ENCODE measurements around the gene PDE6G. TPM values are rescaled to one million over a fixed set of nuclear protein-coding genes. Genes with fewer than 3 reads are reported as not detected.

The PDE6G gene
- total and polyA plus RNA-seq, 2 of the 13 experiments (the other 11 are each of a cell fraction or from before 2014, with no cell fraction given): 1.4 to 6.7 TPM

DNA sequence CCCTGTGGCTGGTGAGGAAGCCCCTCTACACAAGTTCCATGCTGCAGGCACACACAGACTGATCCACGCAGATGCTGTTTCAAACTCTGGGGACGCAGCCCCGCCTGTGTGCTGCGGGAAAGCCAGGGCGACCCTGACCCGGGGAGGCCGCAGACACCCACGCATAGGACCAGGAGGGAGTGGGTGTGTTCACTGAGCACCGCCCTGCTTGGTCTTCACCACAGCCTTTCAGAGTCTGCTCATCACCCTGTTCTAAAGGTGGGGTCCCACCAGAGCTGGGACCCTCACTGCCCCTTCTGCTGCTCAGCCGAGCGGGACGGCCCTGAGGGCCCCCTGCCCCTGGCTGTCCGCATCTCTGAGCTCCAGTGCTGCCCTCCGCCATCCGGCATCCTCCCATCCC, 11.8 kb downstream of the PDE6G start:
- no peaks in the 10 kb centered on the region for H3K36me3 ChIP-seq (replicated peaks in 1 of 2; ENCODE audit: control insufficient read depth in 1 of 2, insufficient read depth in 2 of 2, low read length in 2 of 2)
- no peak overlapping the region for H3K4me3 ChIP-seq (replicated peaks in 1 of 3; ENCODE audit: insufficient read depth in 1 of 3, low read depth in 2 of 3, low read length in 3 of 3)
- ChIA-PET POLR2A (no interaction called here), CTCF (ENCODE audit: low intra/inter-chr PET ratio, low total read pairs) (no interaction called here)
- ATAC-seq: peak; percentile 40
- no peak for DNase-seq (ENCODE audit: low spot score)
- peaks cover 6% of the 10 kb centered on the region; the same call in 1 of the 2 replicates for H3K9me3 ChIP-seq (ENCODE audit: low read length)
- in situ Hi-C loops (cut with HindIII; ENCODE audit: extremely low pct_ligation_motif_present, low pct_unique_long_range_greater_than_20kb): no loop called here
- TF ChIP-seq HNRNPLL (IDR thresholded peaks at IDR 0.05; ENCODE audit: low read depth, low read length, poor library complexity, severe bottlenecking) (peak; percentile 9), KAT2B (IDR thresholded peaks at IDR 0.05; ENCODE audit: borderline replicate concordance, low read depth, low read length) (no peak)
- intact Hi-C loops (cut with micrococcal nuclease; ENCODE audit: unreplicated experiment): no loop called here
- no peaks in the 10 kb centered on the region for H3K79me2 ChIP-seq (ENCODE audit: insufficient read depth, low read length)
- H3K9ac ChIP-seq (ENCODE audit: insufficient read depth, low read depth, low read length): no peak overlapping the region
- 68% methylated on average over 9 of the region's 15 CpGs for WGBS (ENCODE audit: low lambda C conversion rate)
- no peak overlapping the region for H3K27ac ChIP-seq (ENCODE audit: extremely low read length, insufficient read depth, low read length)
- no peaks in the 10 kb centered on the region for H3K4me1 ChIP-seq (ENCODE audit: insufficient read depth, low read length)
- FAIRE-seq: no peak
- 0 out of 5 replicates have a peak, but pooled peaks cover 0 to 13% of the 10 kb centered on the region in 2 experiments for H3K27me3 ChIP-seq (ENCODE audit: control insufficient read depth in 1 of 2, insufficient read depth in 2 of 2, low read length in 2 of 2)
- no peaks in the 10 kb centered on the region for H4K20me1 ChIP-seq (ENCODE audit: insufficient read depth, low read length)
- no TSS peak for BruUV-seq (replicated peaks)
- no peak overlapping the region for H3K4me2 ChIP-seq (ENCODE audit: low read depth, low read length)
- H2AFZ ChIP-seq (ENCODE audit: low read length): no peak overlapping the region

DNA sequence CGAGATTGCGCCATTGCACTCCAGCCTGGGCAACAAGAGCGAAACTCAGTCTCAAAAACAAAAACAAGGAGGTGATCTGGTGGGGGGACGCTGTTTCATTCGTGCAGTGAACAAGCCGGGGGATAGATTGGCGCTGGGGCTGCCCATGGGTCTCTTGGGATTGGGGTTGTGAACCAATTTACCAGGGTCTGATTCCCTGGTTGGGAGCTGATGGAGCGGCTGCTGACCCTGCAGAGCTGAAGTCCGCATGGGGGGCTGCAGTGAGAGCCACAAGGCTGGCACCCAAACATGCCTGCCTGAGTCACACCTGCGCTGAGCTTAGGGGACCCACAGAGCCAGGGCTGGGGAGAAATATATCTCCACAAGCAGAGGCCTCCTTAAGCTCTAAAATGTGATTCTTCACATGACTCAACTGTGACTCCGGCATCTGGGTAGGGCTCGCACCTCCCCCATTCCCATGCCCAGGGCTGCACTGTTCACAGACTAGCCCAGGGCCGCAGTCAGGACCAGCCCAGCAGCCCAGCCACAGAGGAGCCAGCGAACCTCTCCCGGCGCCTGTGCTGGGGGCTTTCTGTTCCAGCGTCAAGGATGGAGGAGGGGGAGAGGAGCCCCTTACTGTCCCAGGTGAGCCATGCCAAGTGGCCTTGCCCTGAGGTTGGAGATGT, 14.4 kb downstream of the PDE6G start:
- no peak overlapping the region; a peak in 1 of 6 replicates for H3K4me3 ChIP-seq (replicated peaks in 1 of 3; ENCODE audit: insufficient read depth in 1 of 3, low read depth in 2 of 3, low read length in 3 of 3)
- DNase-seq (ENCODE audit: low spot score): no peak
- no peaks in the 10 kb centered on the region for H3K79me2 ChIP-seq (ENCODE audit: insufficient read depth, low read length)
- ChIA-PET CTCF (ENCODE audit: low intra/inter-chr PET ratio, low total read pairs) (no interaction called here), POLR2A (no interaction called here)
- no peak overlapping the region for H3K9ac ChIP-seq (ENCODE audit: insufficient read depth, low read depth, low read length)
- peaks cover 6% of the 10 kb centered on the region for H3K4me1 ChIP-seq (ENCODE audit: insufficient read depth, low read length)
- no TSS peak for BruUV-seq (replicated peaks)
- H3K27me3 ChIP-seq (ENCODE audit: control insufficient read depth in 1 of 2, insufficient read depth in 2 of 2, low read length in 2 of 2): 0 out of 5 replicates have a peak, but pooled peaks cover 0 to 13% of the 10 kb centered on the region in 2 experiments
- intact Hi-C loops (cut with micrococcal nuclease; ENCODE audit: unreplicated experiment) (no loop called here), in situ Hi-C loops (cut with HindIII; ENCODE audit: extremely low pct_ligation_motif_present, low pct_unique_long_range_greater_than_20kb) (no loop called here)
- H3K4me2 ChIP-seq (ENCODE audit: low read depth, low read length): no peak overlapping the region
- no peak overlapping the region for H2AFZ ChIP-seq (ENCODE audit: low read length)
- TF ChIP-seq RFX1 (IDR thresholded peaks at IDR 0.05): no peak
- TF ChIP-seq, protein P1, sequence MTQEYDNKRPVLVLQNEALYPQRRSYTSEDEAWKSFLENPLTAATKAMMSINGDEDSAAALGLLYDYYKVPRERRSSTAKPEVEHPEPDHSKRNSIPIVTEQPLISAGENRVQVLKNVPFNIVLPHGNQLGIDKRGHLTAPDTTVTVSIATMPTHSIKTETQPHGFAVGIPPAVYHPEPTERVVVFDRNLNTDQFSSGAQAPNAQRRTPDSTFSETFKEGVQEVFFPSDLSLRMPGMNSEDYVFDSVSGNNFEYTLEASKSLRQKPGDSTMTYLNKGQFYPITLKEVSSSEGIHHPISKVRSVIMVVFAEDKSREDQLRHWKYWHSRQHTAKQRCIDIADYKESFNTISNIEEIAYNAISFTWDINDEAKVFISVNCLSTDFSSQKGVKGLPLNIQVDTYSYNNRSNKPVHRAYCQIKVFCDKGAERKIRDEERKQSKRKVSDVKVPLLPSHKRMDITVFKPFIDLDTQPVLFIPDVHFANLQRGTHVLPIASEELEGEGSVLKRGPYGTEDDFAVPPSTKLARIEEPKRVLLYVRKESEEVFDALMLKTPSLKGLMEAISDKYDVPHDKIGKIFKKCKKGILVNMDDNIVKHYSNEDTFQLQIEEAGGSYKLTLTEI (CRISPR knock-in tag; conservative IDR thresholded peaks at IDR 0.05): no peak
- no peak for TF ChIP-seq SMAD1 (CRISPR knock-in tag; IDR thresholded peaks at IDR 0.05; ENCODE audit: borderline replicate concordance, low read depth)
- TF ChIP-seq, protein P2, sequence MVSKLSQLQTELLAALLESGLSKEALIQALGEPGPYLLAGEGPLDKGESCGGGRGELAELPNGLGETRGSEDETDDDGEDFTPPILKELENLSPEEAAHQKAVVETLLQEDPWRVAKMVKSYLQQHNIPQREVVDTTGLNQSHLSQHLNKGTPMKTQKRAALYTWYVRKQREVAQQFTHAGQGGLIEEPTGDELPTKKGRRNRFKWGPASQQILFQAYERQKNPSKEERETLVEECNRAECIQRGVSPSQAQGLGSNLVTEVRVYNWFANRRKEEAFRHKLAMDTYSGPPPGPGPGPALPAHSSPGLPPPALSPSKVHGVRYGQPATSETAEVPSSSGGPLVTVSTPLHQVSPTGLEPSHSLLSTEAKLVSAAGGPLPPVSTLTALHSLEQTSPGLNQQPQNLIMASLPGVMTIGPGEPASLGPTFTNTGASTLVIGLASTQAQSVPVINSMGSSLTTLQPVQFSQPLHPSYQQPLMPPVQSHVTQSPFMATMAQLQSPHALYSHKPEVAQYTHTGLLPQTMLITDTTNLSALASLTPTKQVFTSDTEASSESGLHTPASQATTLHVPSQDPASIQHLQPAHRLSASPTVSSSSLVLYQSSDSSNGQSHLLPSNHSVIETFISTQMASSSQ (IDR thresholded peaks at IDR 0.05; ENCODE audit: low read depth): no peak
- TF ChIP-seq, protein P2 (CRISPR knock-in tag; IDR thresholded peaks at IDR 0.05; ENCODE audit: borderline replicate concordance): no peak
- no peak for TF ChIP-seq YEATS2 (CRISPR knock-in tag; IDR thresholded peaks at IDR 0.05; ENCODE audit: borderline replicate concordance)
- no peak for TF ChIP-seq ZNF292 (CRISPR knock-in tag; IDR thresholded peaks at IDR 0.05; ENCODE audit: borderline replicate concordance, low read depth)
- 73% methylated on average over 17 of the region's 17 CpGs for WGBS (ENCODE audit: low lambda C conversion rate)
- no peak overlapping the region for H3K27ac ChIP-seq (ENCODE audit: extremely low read length, insufficient read depth, low read length)
- no peaks in the 10 kb centered on the region for H3K36me3 ChIP-seq (replicated peaks in 1 of 2; ENCODE audit: control insufficient read depth in 1 of 2, insufficient read depth in 2 of 2, low read length in 2 of 2)
- H3K9me3 ChIP-seq (ENCODE audit: low read length): no peaks in the 10 kb centered on the region
- no peak for FAIRE-seq
- no peak for ATAC-seq
- no peaks in the 10 kb centered on the region for H4K20me1 ChIP-seq (ENCODE audit: insufficient read depth, low read length)
